H1 (cell line): ENCODE measurements around the gene ADD1. TPM values are rescaled to one million over a fixed set of nuclear protein-coding genes. Genes with fewer than 3 reads are reported as not detected.

Experiments used
- KDM1A ChIP-seq: fragments of 200-600, 300-600 bp; sonication (generic); IDR thresholded peaks from 2 replicates; pipeline ENCODE4 v1.7.1; 2016; ENCODE audit warnings: mild to moderate bottlenecking, low read length, borderline replicate concordance
- TAF1 ChIP-seq: IDR thresholded peaks from 2 replicates; pipeline ENCODE4 v1.6.1; 2011; ENCODE audit warnings: mild to moderate bottlenecking, low read depth, low read length
- polyA plus RNA-seq, 7 experiments: library from polyadenylated mRNA; depleted of rRNA in 3 of 7; stranded (reverse) in 5 of 7; unstranded in 2 of 7; fragments of >200 nt in 5 of 7; fragments of 200-250 nt in 2 of 7; gene quantifications; 1 replicate in 5 of 7; 2 replicates in 1 of 7; 4 replicates in 1 of 7; pipeline versions ENCODE4 v1.2.1 to v1.2.3, GENCODE V29; 2011 to 2013; ENCODE audit warnings: missing spikeins in 2 of 7, mixed read lengths in 2 of 7
- total RNA-seq: library from RNA; stranded (reverse); fragmentation: NEBNext Ultra II Directional; extraction: Animal tissue kit (Norgen Biotek cat#: 25700); gene quantifications from 2 replicates; pipeline ENCODE4 v1.2.1, GENCODE V29; 2021

The ADD1 gene
- total and polyA plus RNA-seq, 2 of the 8 experiments (the other 6 are each of a cell fraction or from before 2014, with no cell fraction given): 113 to 143 TPM

DNA sequence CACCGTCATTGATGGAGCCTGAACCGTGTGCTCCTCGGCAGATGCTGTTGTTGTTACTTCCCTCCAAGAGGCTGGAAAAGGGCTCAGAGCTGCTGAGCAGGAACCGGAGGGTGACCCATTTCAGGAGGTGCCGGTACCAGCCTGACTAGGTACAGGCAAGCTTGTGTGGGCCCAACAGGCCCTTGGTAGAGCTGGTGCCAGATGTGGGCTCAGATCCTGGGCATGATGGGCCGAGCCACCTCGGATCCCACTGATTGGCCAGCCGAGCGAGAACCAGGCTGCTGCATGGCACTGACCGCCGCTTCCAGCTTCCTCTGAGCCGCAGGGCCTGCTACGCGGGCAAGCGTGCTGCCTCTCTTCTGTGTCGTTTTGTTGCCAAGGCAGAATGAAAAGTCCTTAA, 85.8 kb downstream of the ADD1 start (continued):
- TF ChIP-seq TAF1: no peak
- no peak for TF ChIP-seq KDM1A
